ENCODE data around the gene CARD14.

Gene CARD14

GRCh38 chr17:80221351-80222105, 51.7 kb downstream of the CARD14 start:
- Histone ChIP-seq H2BK120ac (ENCODE audit: low read depth, low read length) (no peak overlapping the region), H3K4ac (ENCODE audit: low read depth in 1 of 2, low read length in 2 of 2) (no peak overlapping the region), H3K4me3 (ENCODE audit: insufficient read depth in 1 of 2, low read depth in 1 of 2, low read length in 2 of 2) (peak overlapping the region; percentile 15 to 97), H3K9ac (ENCODE audit: low read length) (peak overlapping the region; percentile 98), H3K23ac (ENCODE audit: low read length in 2 of 2) (no peak overlapping the region), H4K91ac (ENCODE audit: low read length) (no peak overlapping the region), H2AFZ (ENCODE audit: low read depth, low read length) (no peak overlapping the region), H3K27me3 (ENCODE audit: control insufficient read depth in 1 of 2, insufficient read depth in 1 of 2, low read length in 2 of 2) (no peaks in the 10 kb centered on the region), H2BK15ac (ENCODE audit: low read depth, poor library complexity, severe bottlenecking) (peak overlapping the region; percentile 71), H4K8ac (ENCODE audit: low read length) (no peak overlapping the region), H2BK5ac (ENCODE audit: low read depth, low read length, poor library complexity, severe bottlenecking) (no peak overlapping the region), H3K4me1 (ENCODE audit: control insufficient read depth, insufficient read depth, low read depth, low read length) (peaks cover 23% of the 10 kb centered on the region), H3K18ac (ENCODE audit: low read depth in 1 of 2, low read length in 2 of 2) (no peak overlapping the region), H2BK12ac (ENCODE audit: low read length in 2 of 2) (no peak overlapping the region), H3K4me2 (ENCODE audit: low read length, poor library complexity, severe bottlenecking) (peak overlapping the region; percentile 88), H3K79me1 (replicated peaks; ENCODE audit: low read length, poor library complexity, severe bottlenecking) (peaks cover 41% of the 10 kb centered on the region), H3K36me3 (ENCODE audit: control insufficient read depth in 1 of 2, insufficient read depth in 2 of 2, low read depth in 1 of 2, low read length in 2 of 2) (peaks cover 30 to 55% of the 10 kb centered on the region in 2 experiments), H3K14ac (ENCODE audit: low read length in 2 of 2) (peak overlapping the region in 1 of 2 experiments; percentile 4), H3K27ac (ENCODE audit: low read length, poor library complexity, severe bottlenecking) (no peak overlapping the region), H3K9me3 (ENCODE audit: control insufficient read depth, low read length) (no peaks in the 10 kb centered on the region), H2AK5ac (ENCODE audit: low read length, severe bottlenecking) (no peak overlapping the region)
- DNase-seq: no peak
- WGBS: 88% methylated on average over 29 of the region's 29 CpGs

- Histone ChIP-seq H3K23ac (ENCODE audit: low read length in 2 of 2) (no peak overlapping the region), H2AFZ (ENCODE audit: low read depth, low read length) (no peak overlapping the region), H2BK120ac (ENCODE audit: low read depth, low read length) (no peak overlapping the region), H4K91ac (ENCODE audit: low read length) (peak overlapping the region; percentile 53), H3K9ac (ENCODE audit: low read length) (no peak overlapping the region), H3K14ac (ENCODE audit: low read length in 2 of 2) (no peak overlapping the region), H2BK15ac (ENCODE audit: low read depth, poor library complexity, severe bottlenecking) (no peak overlapping the region), H3K27ac (ENCODE audit: low read length, poor library complexity, severe bottlenecking) (no peak overlapping the region), H3K9me3 (ENCODE audit: control insufficient read depth, low read length) (no peaks in the 10 kb centered on the region), H3K27me3 (ENCODE audit: control insufficient read depth in 1 of 2, insufficient read depth in 1 of 2, low read length in 2 of 2) (no peaks in the 10 kb centered on the region), H4K8ac (ENCODE audit: low read length) (no peak overlapping the region), H3K79me1 (replicated peaks; ENCODE audit: low read length, poor library complexity, severe bottlenecking) (peaks cover 36% of the 10 kb centered on the region), H3K4ac (ENCODE audit: low read depth in 1 of 2, low read length in 2 of 2) (no peak overlapping the region), H3K18ac (ENCODE audit: low read depth in 1 of 2, low read length in 2 of 2) (no peak overlapping the region), H3K4me2 (ENCODE audit: low read length, poor library complexity, severe bottlenecking) (no peak overlapping the region), H3K36me3 (ENCODE audit: control insufficient read depth in 1 of 2, insufficient read depth in 2 of 2, low read depth in 1 of 2, low read length in 2 of 2) (peaks cover 29 to 49% of the 10 kb centered on the region in 2 experiments), H3K4me1 (ENCODE audit: control insufficient read depth, insufficient read depth, low read depth, low read length) (peaks cover 24% of the 10 kb centered on the region), H2BK12ac (ENCODE audit: low read length in 2 of 2) (no peak overlapping the region), H2BK5ac (ENCODE audit: low read depth, low read length, poor library complexity, severe bottlenecking) (no peak overlapping the region), H3K4me3 (ENCODE audit: insufficient read depth in 1 of 2, low read depth in 1 of 2, low read length in 2 of 2) (no peak overlapping the region), H2AK5ac (ENCODE audit: low read length, severe bottlenecking) (no peak overlapping the region)
- DNase-seq: no peak
- 96% methylated on average over 18 of the region's 18 CpGs for WGBS
Observed at GRCh38 chr17:80222376-80223141, 52.7 kb downstream of the CARD14 start.

- H3K14ac ChIP-seq (ENCODE audit: low read length in 2 of 2): no peak overlapping the region
- WGBS: 98% methylated on average over 17 of the region's 18 CpGs
- peaks cover 22% of the 10 kb centered on the region for H3K4me1 ChIP-seq (ENCODE audit: control insufficient read depth, insufficient read depth, low read depth, low read length)
Observed at GRCh38 chr17:80223142-80223815, 53.4 kb downstream of the CARD14 start.

More at GRCh38 chr17:80223142-80223815, 53.4 kb downstream of the CARD14 start:
- DNase-seq: no peak
- Histone ChIP-seq H2AFZ (ENCODE audit: low read depth, low read length) (no peak overlapping the region), H2BK5ac (ENCODE audit: low read depth, low read length, poor library complexity, severe bottlenecking) (no peak overlapping the region), H2BK12ac (ENCODE audit: low read length in 2 of 2) (no peak overlapping the region), H4K8ac (ENCODE audit: low read length) (peak overlapping the region; percentile 20), H3K27me3 (ENCODE audit: control insufficient read depth in 1 of 2, insufficient read depth in 1 of 2, low read length in 2 of 2) (no peaks in the 10 kb centered on the region), H3K79me1 (replicated peaks; ENCODE audit: low read length, poor library complexity, severe bottlenecking) (peaks cover 29% of the 10 kb centered on the region), H4K91ac (ENCODE audit: low read length) (no peak overlapping the region), H2BK15ac (ENCODE audit: low read depth, poor library complexity, severe bottlenecking) (no peak overlapping the region), H3K9me3 (ENCODE audit: control insufficient read depth, low read length) (no peaks in the 10 kb centered on the region), H2AK5ac (ENCODE audit: low read length, severe bottlenecking) (no peak overlapping the region), H3K23ac (ENCODE audit: low read length in 2 of 2) (no peak overlapping the region), H3K36me3 (ENCODE audit: control insufficient read depth in 1 of 2, insufficient read depth in 2 of 2, low read depth in 1 of 2, low read length in 2 of 2) (peaks cover 28 to 47% of the 10 kb centered on the region in 2 experiments), H3K18ac (ENCODE audit: low read depth in 1 of 2, low read length in 2 of 2) (no peak overlapping the region), H3K4me2 (ENCODE audit: low read length, poor library complexity, severe bottlenecking) (no peak overlapping the region), H3K4me3 (ENCODE audit: insufficient read depth in 1 of 2, low read depth in 1 of 2, low read length in 2 of 2) (no peak overlapping the region), H3K9ac (ENCODE audit: low read length) (no peak overlapping the region), H3K4ac (ENCODE audit: low read depth in 1 of 2, low read length in 2 of 2) (no peak overlapping the region), H3K27ac (ENCODE audit: low read length, poor library complexity, severe bottlenecking) (no peak overlapping the region), H2BK120ac (ENCODE audit: low read depth, low read length) (no peak overlapping the region)
